Adrenal gland (tissue), 12 donors: ENCODE measurements around the gene CHN2. TPM values are rescaled to one million over a fixed set of nuclear protein-coding genes. Genes with fewer than 3 reads are reported as not detected.
"Not testable (repeated sequence)": the region's sequence is repeated elsewhere in the genome, so short reads cannot be mapped to it uniquely, and the experiment has no call there.

Experiments
- DNase-seq, 7 donors: peaks; one replicate each; pipeline ENCODE4 v3.0.0-alpha.2; 2019 to 2020
- H3K27ac ChIP-seq, 5 donors: fragments of 200-600 bp; sonication (generic) in 4 of 5; 1 replicate in 3 of 5; 2 replicates in 2 of 5; pipeline versions ENCODE4 v1.5.1 to v1.8.0; 2016 to 2020; ENCODE audit warnings: mild to moderate bottlenecking in 1 of 5
- H3K27me3 ChIP-seq: fragments of 200-600 bp; 2 replicates; pipeline ENCODE4 v1.8.0; 2021
- H3K36me3 ChIP-seq, 2 donors: fragments of 200-600 bp; replicated peaks in 1 of 2; 1 replicate in 1 of 2; 2 replicates in 1 of 2; pipeline versions ENCODE4 v1.5.1 to v1.8.0; 2018 to 2022
- H3K4me1 ChIP-seq, 2 donors: fragments of 200-600 bp; replicated peaks in 1 of 2; 1 replicate in 1 of 2; 2 replicates in 1 of 2; pipeline versions ENCODE4 v1.5.1 to v1.8.0; 2018 to 2021
- H3K4me3 ChIP-seq, 4 donors: fragments of 200-600 bp; sonication (generic) in 3 of 4; one replicate each; pipeline ENCODE4 v1.5.1; 2016 to 2018
- H3K9me3 ChIP-seq, 3 donors: fragments of 200-600 bp; sonication (generic) in 1 of 3; replicated peaks in 1 of 3; 1 replicate in 2 of 3; 2 replicates in 1 of 3; pipeline versions ENCODE4 v1.5.1 to v1.8.0; 2016 to 2021
- POLR2A ChIP-seq, 2 donors: fragments of 450-650 bp; IDR thresholded peaks; one replicate each; pipeline ENCODE4 v1.6.1; 2017; ENCODE audit warnings: antibody characterized with exemption in 2 of 2, mild to moderate bottlenecking in 2 of 2, moderate library complexity in 1 of 2
- WGBS, 4 donors: extraction: QIAGEN DNeasy Blood & Tissue Kit in 2 of 4; methylation state at CpG; one replicate each; pipeline versions ENCODE4 v1.1.5 to v1.1.7; 2013 to 2017; 5-methylcytosine and 5-hydroxymethylcytosine counted together
- intact Hi-C, 2 donors: fragments of 100-400 bp; cut with DNase I; formaldehyde crosslinking; loops; one replicate each; pipeline versions ENCODE4 v1.14.1 to v1.15.0; 2022 to 2023
- polyA plus RNA-seq, 3 donors: library from polyadenylated mRNA; stranded (reverse); fragments of 200-250 nt in 2 of 3; fragments of 350-450 nt in 1 of 3; fragmentation: Illumina TruSeq in 1 of 3; extraction: RNeasy Lipid Tissue Mini Kit (QIAGEN cat#74804) in 1 of 3; gene quantifications; one replicate each; pipeline ENCODE4 v1.2.3, GENCODE V29; 2013 to 2014
- total RNA-seq, 9 donors: library from RNA; depleted of rRNA in 4 of 9; stranded (reverse); fragments of >200 nt in 4 of 9; fragments of 120-200 nt in 1 of 9; fragmentation: NEBNext Ultra II Directional in 1 of 9; extraction: Animal tissue kit (Norgen Biotek cat#: 25700) in 1 of 9; gene quantifications; one replicate each; pipeline versions ENCODE4 v1.1.0 to v1.2.4, GENCODE V29; 2013 to 2023
- TF ChIP-seq, protein P1 (sequence below), 6 experiments: fragments of 450-650 bp in 4 of 6; fragments of 200-600 bp in 2 of 6; sonication (generic) in 1 of 6; IDR thresholded peaks; 1 replicate in 5 of 6; 2 replicates in 1 of 6; pipeline versions ENCODE4 v1.5.1 to v1.8.0; 2016 to 2021; ENCODE audit warnings: antibody characterized with exemption in 6 of 6, mild to moderate bottlenecking in 2 of 6, moderate library complexity in 1 of 6
- donor health status: healthy with polysubstance abuse.
- donor health status: Bipolar disorder and iron deficiency.
- donor health status: DM: yes; HTN: yes; CAD: no.
- donor health status: DM: no; HTN: no; CAD: no.
- donor health status: DM: no; HTN: no; CAD: no.
- donor health status: DM: yes; HTN: yes; CAD: no.

Gene CHN2
- total and polyA plus RNA-seq, 12 donors, result 2.7 to 35.4 (median 11.5) TPM

DNA sequence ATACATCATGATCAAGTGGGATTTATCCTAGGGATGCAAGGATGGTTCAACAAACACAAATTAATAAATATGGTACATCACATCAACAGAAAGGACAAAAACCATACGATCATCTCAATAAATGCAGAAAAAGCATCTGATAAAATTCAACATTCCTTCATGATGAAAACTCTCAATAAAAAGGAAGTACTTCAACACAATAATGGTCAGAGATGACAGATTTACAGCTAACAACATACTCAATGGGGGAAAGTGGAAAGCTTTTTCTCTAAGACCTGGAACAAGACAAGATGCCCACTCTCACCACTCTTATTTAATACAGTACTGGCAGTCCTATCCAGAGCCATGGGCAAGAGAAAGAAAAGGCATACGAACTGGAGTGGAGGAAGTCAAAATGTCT, 329.2 kb downstream of the CHN2 start:
- no peaks in the 10 kb centered on the region for H3K27me3 ChIP-seq
- no peak overlapping the region for H3K27ac ChIP-seq
- H3K9me3 ChIP-seq, result peaks cover 0 to 9% (median 0%) of the 10 kb centered on the region in 3 donors
- H3K4me1 ChIP-seq, result no peaks in the 10 kb centered on the region
- H3K4me3 ChIP-seq, result no peak overlapping the region
- intact Hi-C loops, result no loop called here
- WGBS, 4 donors, result 68 to 75% (median 71%) methylated on average over 2 of the region's 2 CpGs
- H3K36me3 ChIP-seq, result no peaks in the 10 kb centered on the region
- DNase-seq, result no peak
- TF ChIP-seq POLR2A (IDR thresholded peaks at IDR 0.05), result no peak
- TF ChIP-seq, protein P1, sequence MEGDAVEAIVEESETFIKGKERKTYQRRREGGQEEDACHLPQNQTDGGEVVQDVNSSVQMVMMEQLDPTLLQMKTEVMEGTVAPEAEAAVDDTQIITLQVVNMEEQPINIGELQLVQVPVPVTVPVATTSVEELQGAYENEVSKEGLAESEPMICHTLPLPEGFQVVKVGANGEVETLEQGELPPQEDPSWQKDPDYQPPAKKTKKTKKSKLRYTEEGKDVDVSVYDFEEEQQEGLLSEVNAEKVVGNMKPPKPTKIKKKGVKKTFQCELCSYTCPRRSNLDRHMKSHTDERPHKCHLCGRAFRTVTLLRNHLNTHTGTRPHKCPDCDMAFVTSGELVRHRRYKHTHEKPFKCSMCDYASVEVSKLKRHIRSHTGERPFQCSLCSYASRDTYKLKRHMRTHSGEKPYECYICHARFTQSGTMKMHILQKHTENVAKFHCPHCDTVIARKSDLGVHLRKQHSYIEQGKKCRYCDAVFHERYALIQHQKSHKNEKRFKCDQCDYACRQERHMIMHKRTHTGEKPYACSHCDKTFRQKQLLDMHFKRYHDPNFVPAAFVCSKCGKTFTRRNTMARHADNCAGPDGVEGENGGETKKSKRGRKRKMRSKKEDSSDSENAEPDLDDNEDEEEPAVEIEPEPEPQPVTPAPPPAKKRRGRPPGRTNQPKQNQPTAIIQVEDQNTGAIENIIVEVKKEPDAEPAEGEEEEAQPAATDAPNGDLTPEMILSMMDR (IDR thresholded peaks at IDR 0.05), result no peak

GRCh38 chr7:29527505-29528108, 333.0 kb downstream of the CHN2 start:
- Histone ChIP-seq H3K4me1 (no peaks in the 10 kb centered on the region), H3K9me3 (peaks cover 0 to 3% (median 0%) of the 10 kb centered on the region in 3 donors), H3K4me3 (no peak overlapping the region), H3K27me3 (no peaks in the 10 kb centered on the region), H3K27ac (no peak overlapping the region), H3K36me3 (no peaks in the 10 kb centered on the region)
- WGBS, 4 donors, result 75 to 87% (median 81%) methylated on average over 4 of the region's 4 CpGs
- DNase-seq, result no peak
- intact Hi-C loops, result no loop called here
- TF ChIP-seq, protein P1 (IDR thresholded peaks at IDR 0.05), result no peak
- no peak for TF ChIP-seq POLR2A (IDR thresholded peaks at IDR 0.05)

GRCh38 chr7:29528526-29528925, 334.0 kb downstream of the CHN2 start:
- H3K4me1 ChIP-seq, H3K36me3 ChIP-seq, DNase-seq, H3K27ac ChIP-seq, H3K27me3 ChIP-seq, H3K4me3 ChIP-seq, intact Hi-C loops, H3K9me3 ChIP-seq: not testable (repeated sequence)
- WGBS, 4 donors, result 66 to 85% (median 80%) methylated on average over 6 to 7 of the region's 7 CpGs

Other genes with a start within 250 kb of the CHN2 start
- 10 to 100 TPM in 2 of 9 donors, 1 to 10 TPM in 7; 3.4 to 17.1 (median 8.2) TPM for gene TRIL, start 236.4 kb upstream of the CHN2 start, total RNA-seq
- 1 to 10 TPM; 1.3 to 2.5 (median 1.6) TPM for gene TRIL, start 236.4 kb upstream of the CHN2 start, polyA plus RNA-seq
- gene CPVL, start 48.2 kb upstream of the CHN2 start, total RNA-seq, result 10 to 100 TPM in 8 of 9 donors, 1 to 10 TPM in 1; 3.2 to 61.7 (median 36.0) TPM
- gene CPVL, start 48.2 kb upstream of the CHN2 start, polyA plus RNA-seq, result 10 to 100 TPM in 2 of 3 donors, 1 to 10 TPM in 1; 8.1 to 15.2 (median 10.3) TPM